Keratinocyte (primary cell): ENCODE measurements around the gene RORB. TPM values are rescaled to one million over a fixed set of nuclear protein-coding genes. Genes with fewer than 3 reads are reported as not detected.

Source experiments
- DNase-seq: peaks from one replicate; pipeline ENCODE4 v3.0.0-alpha.2; 2011; ENCODE audit warnings: low read depth, missing footprints, low spot score
- FAIRE-seq: peaks from 2 replicates; lab custom pipeline; 2011; peaks lifted over from hg19 to GRCh38; lab: Jason Lieb, UNC
- H2AFZ ChIP-seq: 2 replicates; pipeline ENCODE4 v1.6.0; 2012; ENCODE audit warnings: low read length, control low read depth, inconsistent platforms; ENCODE audit not compliant: control insufficient read depth
- H3K27ac ChIP-seq: 2 replicates; pipeline ENCODE4 v1.5.1; 2011; ENCODE audit warnings: low read length; ENCODE audit not compliant: control insufficient read depth, insufficient read depth
- H3K27me3 ChIP-seq: 3 replicates; pipeline ENCODE4 v1.6.0; 2011; ENCODE audit warnings: low read length; ENCODE audit not compliant: control insufficient read depth, insufficient read depth; ENCODE audit errors: extremely low read depth
- H3K36me3 ChIP-seq, 2 experiments: 2 replicates in 1 of 2; 3 replicates in 1 of 2; pipeline ENCODE4 v1.5.1; 2011; ENCODE audit warnings: low read length in 2 of 2, mild to moderate bottlenecking in 1 of 2; ENCODE audit not compliant: control insufficient read depth in 2 of 2, insufficient read depth in 2 of 2; ENCODE audit errors: extremely low read depth in 1 of 2
- H3K4me1 ChIP-seq: 3 replicates; pipeline ENCODE4 v1.5.1; 2011; ENCODE audit warnings: low read length; ENCODE audit not compliant: control insufficient read depth, insufficient read depth; ENCODE audit errors: extremely low read depth
- H3K4me2 ChIP-seq: 3 replicates; pipeline ENCODE4 v1.6.0; 2011; ENCODE audit warnings: low read depth, low read length; ENCODE audit not compliant: control insufficient read depth, insufficient read depth; ENCODE audit errors: extremely low read depth
- H3K4me3 ChIP-seq, 3 experiments: fragments of 200-600 bp in 1 of 3; sonication (generic) in 1 of 3; 2 replicates in 2 of 3; 3 replicates in 1 of 3; pipeline ENCODE4 v1.5.1; 2011 to 2016; ENCODE audit warnings: low read length in 3 of 3, mild to moderate bottlenecking in 3 of 3, control low read depth in 2 of 3, inconsistent platforms in 1 of 3, low read depth in 1 of 3, mixed read lengths in 1 of 3, mixed run types in 1 of 3, moderate library complexity in 1 of 3; ENCODE audit not compliant: control insufficient read depth in 2 of 3, insufficient read depth in 2 of 3; ENCODE audit errors: extremely low read depth in 1 of 3
- H3K79me2 ChIP-seq: 2 replicates; pipeline ENCODE4 v1.6.0; 2012; ENCODE audit warnings: low read length; ENCODE audit not compliant: control insufficient read depth, insufficient read depth
- H3K9ac ChIP-seq: 3 replicates; pipeline ENCODE4 v1.6.0; 2011; ENCODE audit warnings: low read length; ENCODE audit not compliant: control insufficient read depth, insufficient read depth; ENCODE audit errors: extremely low read depth
- H3K9me1 ChIP-seq: 3 replicates; pipeline ENCODE4 v1.6.0; 2011; ENCODE audit warnings: low read length; ENCODE audit not compliant: control insufficient read depth, insufficient read depth; ENCODE audit errors: extremely low read depth
- H3K9me3 ChIP-seq: 2 replicates; pipeline ENCODE4 v1.5.1; 2012; ENCODE audit warnings: low read depth, low read length; ENCODE audit not compliant: control insufficient read depth
- H4K20me1 ChIP-seq: 3 replicates; pipeline ENCODE4 v1.6.0; 2011; ENCODE audit warnings: low read length; ENCODE audit not compliant: control insufficient read depth, insufficient read depth; ENCODE audit errors: extremely low read depth
- EZH2 ChIP-seq: IDR thresholded peaks from one replicate; pipeline ENCODE4 v1.6.1; 2012; ENCODE audit warnings: inconsistent platforms, mild to moderate bottlenecking, low read length, moderate library complexity
- dilution Hi-C: fragments of 300-500 bp; cut with MboI; formaldehyde crosslinking; loops from one replicate; pipeline ENCODE4 v1.7.0; 2020; ENCODE audit warnings: low sequenced_read_pairs; ENCODE audit not compliant: extremely low pct_ligation_motif_present
- polyA plus RNA-seq, 5 experiments: library from polyadenylated mRNA; depleted of rRNA in 3 of 5; stranded (reverse) in 3 of 5; stranded (forward) in 1 of 5; unstranded in 1 of 5; fragments of >200 nt; gene quantifications; 1 replicate in 1 of 5; 2 replicates in 3 of 5; 3 replicates in 1 of 5; pipeline versions ENCODE4 v1.2.1 to v1.2.3, GENCODE V29; 2011 to 2012; ENCODE audit warnings: missing spikeins in 2 of 5, low read depth in 1 of 5, low replicate concordance in 1 of 5
- TF ChIP-seq, protein P1 (sequence below), 3 experiments: IDR thresholded peaks in 1 of 3; conservative IDR thresholded peaks in 1 of 3; optimal IDR thresholded peaks in 1 of 3; 2 replicates in 2 of 3; 3 replicates in 1 of 3; pipeline versions ENCODE3 to v1.5.1; 2011; ENCODE audit warnings: low read length in 3 of 3, mild to moderate bottlenecking in 3 of 3, moderate library complexity in 2 of 3, control low read depth in 1 of 3, inconsistent platforms in 1 of 3; ENCODE audit not compliant: insufficient read depth in 2 of 3; ENCODE audit errors: extremely low read depth in 1 of 3

RORB gene
- polyA plus RNA-seq, 1 donor (not counting 4 experiments of a cell fraction or from before 2014, with no cell fraction given) = not detected

GRCh38 chr9:74449060-74449459 lies 48.1 kb upstream of the RORB start:
- no peaks in the 10 kb centered on the region for H3K27me3 ChIP-seq
- no peaks in the 10 kb centered on the region for H3K79me2 ChIP-seq
- FAIRE-seq (no peak), DNase-seq (no peak)
- no peak overlapping the region for H3K9ac ChIP-seq
- H3K36me3 ChIP-seq = no peaks in the 10 kb centered on the region
- no peaks in the 10 kb centered on the region for H3K4me1 ChIP-seq
- no peaks in the 10 kb centered on the region for H3K9me3 ChIP-seq
- H3K9me1 ChIP-seq = no peaks in the 10 kb centered on the region
- H4K20me1 ChIP-seq = no peaks in the 10 kb centered on the region
- H3K4me2 ChIP-seq = no peak overlapping the region
- H3K4me3 ChIP-seq = no peak overlapping the region
- no peak for TF ChIP-seq EZH2
- TF ChIP-seq, protein P1, sequence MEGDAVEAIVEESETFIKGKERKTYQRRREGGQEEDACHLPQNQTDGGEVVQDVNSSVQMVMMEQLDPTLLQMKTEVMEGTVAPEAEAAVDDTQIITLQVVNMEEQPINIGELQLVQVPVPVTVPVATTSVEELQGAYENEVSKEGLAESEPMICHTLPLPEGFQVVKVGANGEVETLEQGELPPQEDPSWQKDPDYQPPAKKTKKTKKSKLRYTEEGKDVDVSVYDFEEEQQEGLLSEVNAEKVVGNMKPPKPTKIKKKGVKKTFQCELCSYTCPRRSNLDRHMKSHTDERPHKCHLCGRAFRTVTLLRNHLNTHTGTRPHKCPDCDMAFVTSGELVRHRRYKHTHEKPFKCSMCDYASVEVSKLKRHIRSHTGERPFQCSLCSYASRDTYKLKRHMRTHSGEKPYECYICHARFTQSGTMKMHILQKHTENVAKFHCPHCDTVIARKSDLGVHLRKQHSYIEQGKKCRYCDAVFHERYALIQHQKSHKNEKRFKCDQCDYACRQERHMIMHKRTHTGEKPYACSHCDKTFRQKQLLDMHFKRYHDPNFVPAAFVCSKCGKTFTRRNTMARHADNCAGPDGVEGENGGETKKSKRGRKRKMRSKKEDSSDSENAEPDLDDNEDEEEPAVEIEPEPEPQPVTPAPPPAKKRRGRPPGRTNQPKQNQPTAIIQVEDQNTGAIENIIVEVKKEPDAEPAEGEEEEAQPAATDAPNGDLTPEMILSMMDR (optimal IDR thresholded peaks at IDR 0.05 in 1 of 3, IDR thresholded peaks at IDR 0.05 in 1 of 3, conservative IDR thresholded peaks at IDR 0.05 in 1 of 3; ENCODE audit: extremely low read depth in 1 of 3, insufficient read depth in 2 of 3, low read length in 3 of 3) = no peak
- H3K27ac ChIP-seq = no peak overlapping the region
- H2AFZ ChIP-seq = no peak overlapping the region
- dilution Hi-C loops = no loop called here

DNA sequence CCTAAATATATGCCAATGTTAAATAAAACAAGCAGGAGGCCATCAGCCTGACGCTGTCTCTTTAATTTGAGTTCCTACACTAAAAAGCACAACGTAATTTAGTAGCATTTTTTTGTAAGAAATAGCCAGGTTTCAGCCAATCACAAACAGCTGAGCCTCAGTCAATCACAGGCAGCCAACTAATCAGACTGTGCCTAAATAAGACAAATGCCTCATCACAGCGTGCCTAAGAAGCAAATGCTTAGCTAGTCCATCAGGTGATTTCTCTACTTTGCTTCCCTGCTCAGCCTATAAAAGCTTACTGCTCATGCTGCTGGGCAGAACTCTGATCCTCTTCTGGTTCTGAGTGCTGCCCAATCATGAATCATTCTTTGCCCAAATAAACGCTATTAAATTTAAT lies 38.3 kb upstream of the RORB start:
- Histone ChIP-seq H3K36me3 (no peaks in the 10 kb centered on the region), H3K9me1 (no peaks in the 10 kb centered on the region), H3K9ac (no peak overlapping the region), H3K27ac (no peak overlapping the region), H3K27me3 (no peaks in the 10 kb centered on the region), H3K9me3 (no peaks in the 10 kb centered on the region), H3K4me1 (no peaks in the 10 kb centered on the region), H3K4me2 (no peak overlapping the region), H4K20me1 (no peaks in the 10 kb centered on the region), H2AFZ (no peak overlapping the region), H3K79me2 (no peaks in the 10 kb centered on the region), H3K4me3 (no peak overlapping the region)
- TF ChIP-seq, protein P1 (optimal IDR thresholded peaks at IDR 0.05 in 1 of 3, IDR thresholded peaks at IDR 0.05 in 1 of 3, conservative IDR thresholded peaks at IDR 0.05 in 1 of 3; ENCODE audit: extremely low read depth in 1 of 3, insufficient read depth in 2 of 3, low read length in 3 of 3) = no peak
- TF ChIP-seq EZH2 = no peak
- FAIRE-seq (no peak), DNase-seq (no peak)
- dilution Hi-C loops = no loop called here
